Peyer's patch (tissue), 4 donors: Measurements from ENCODE around the gene FOXD2. TPM values are rescaled to one million over a fixed set of nuclear protein-coding genes. Genes with fewer than 3 reads are reported as not detected.
A peak's percentile ranks its signal among the peaks of the same experiment; 100 is the strongest.

Experiments used
- DNase-seq, 3 donors: peaks; one replicate each; pipeline ENCODE4 v3.0.0-alpha.2; 2017 to 2019
- H3K27ac ChIP-seq, 4 donors: fragments of 200-600 bp; sonication (generic); one replicate each; pipeline ENCODE4 v1.5.1; 2016 to 2019
- H3K27me3 ChIP-seq, 2 donors: fragments of 200-600 bp; sonication (generic); one replicate each; pipeline ENCODE4 v1.5.1; 2019
- H3K36me3 ChIP-seq, 3 donors: fragments of 200-600 bp; sonication (generic); one replicate each; pipeline ENCODE4 v1.5.1; 2016 to 2019
- H3K4me1 ChIP-seq, 4 donors: fragments of 200-600 bp; sonication (generic); one replicate each; pipeline ENCODE4 v1.5.1; 2016 to 2019
- H3K4me3 ChIP-seq, 4 donors: fragments of 200-600 bp; sonication (generic); 1 replicate in 3 of 4; 2 replicates in 1 of 4; pipeline ENCODE4 v1.5.1; 2016 to 2019; ENCODE audit warnings: mild to moderate bottlenecking in 1 of 4
- H3K9me3 ChIP-seq, 4 donors: fragments of 200-600 bp; sonication (generic); one replicate each; pipeline ENCODE4 v1.5.1; 2016 to 2019; ENCODE audit warnings: mild to moderate bottlenecking in 1 of 4
- POLR2A ChIP-seq, 2 donors: fragments of 450-650 bp; IDR thresholded peaks; one replicate each; pipeline ENCODE4 v1.5.1; 2017; ENCODE audit warnings: antibody characterized with exemption in 2 of 2, mild to moderate bottlenecking in 2 of 2, moderate library complexity in 2 of 2
- total RNA-seq, 4 donors: library from RNA; depleted of rRNA; stranded (reverse); fragments of >200 nt; gene quantifications; one replicate each; pipeline ENCODE4 v1.1.0, GENCODE V29; 2016
- TF ChIP-seq, protein P1 (sequence below), 6 experiments: fragments of 450-650 bp in 4 of 6; fragments of 200-600 bp in 2 of 6; sonication (generic) in 1 of 6; IDR thresholded peaks; one replicate each; pipeline ENCODE4 v1.5.1; 2017 to 2019; ENCODE audit warnings: antibody characterized with exemption in 6 of 6, mild to moderate bottlenecking in 3 of 6, moderate library complexity in 1 of 6

Gene FOXD2
- total RNA-seq, 4 donors from 2014 or later, result 1.1 to 1.5 (median 1.3) TPM; not detected in 1

DNA sequence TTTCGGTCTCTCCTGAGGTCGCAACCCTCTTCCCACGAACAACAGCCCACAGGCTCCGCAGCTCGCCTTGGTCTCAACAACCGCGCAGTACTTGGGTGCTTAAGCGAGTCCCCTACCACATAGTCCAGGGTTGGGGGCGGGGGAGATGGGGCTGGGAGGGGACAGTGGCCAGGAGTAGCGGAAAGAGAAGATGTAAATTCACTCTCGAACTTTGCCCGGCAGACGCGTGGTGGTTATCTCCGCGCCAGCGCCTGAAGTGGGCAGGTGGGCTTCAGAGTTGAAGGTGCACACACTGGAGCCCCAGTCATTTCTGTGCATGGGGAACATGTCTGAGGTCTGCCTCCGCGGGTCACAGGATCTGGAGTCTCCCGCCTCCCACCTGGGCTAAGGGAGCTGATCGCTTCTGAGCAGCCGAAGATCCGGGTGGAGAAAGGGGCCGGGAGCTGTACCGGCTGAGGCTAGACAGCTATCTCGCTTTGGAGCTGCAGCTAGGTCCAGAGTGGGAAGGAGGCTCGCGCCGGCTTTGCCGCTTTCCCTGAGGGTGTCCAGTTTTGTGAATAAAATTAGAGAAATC, 4.3 kb upstream of the FOXD2 start:
- Histone ChIP-seq H3K4me1 (peaks cover 0 to 27% (median 4%) of the 10 kb centered on the region in 4 donors), H3K27ac (no peak overlapping the region), H3K9me3 (no peaks in the 10 kb centered on the region), H3K36me3 (no peaks in the 10 kb centered on the region), H3K4me3 (no peak overlapping the region), H3K27me3 (peaks cover 0 to 19% of the 10 kb centered on the region in 2 donors)
- no peak for TF ChIP-seq POLR2A (IDR thresholded peaks at IDR 0.05)
- TF ChIP-seq, protein P1, sequence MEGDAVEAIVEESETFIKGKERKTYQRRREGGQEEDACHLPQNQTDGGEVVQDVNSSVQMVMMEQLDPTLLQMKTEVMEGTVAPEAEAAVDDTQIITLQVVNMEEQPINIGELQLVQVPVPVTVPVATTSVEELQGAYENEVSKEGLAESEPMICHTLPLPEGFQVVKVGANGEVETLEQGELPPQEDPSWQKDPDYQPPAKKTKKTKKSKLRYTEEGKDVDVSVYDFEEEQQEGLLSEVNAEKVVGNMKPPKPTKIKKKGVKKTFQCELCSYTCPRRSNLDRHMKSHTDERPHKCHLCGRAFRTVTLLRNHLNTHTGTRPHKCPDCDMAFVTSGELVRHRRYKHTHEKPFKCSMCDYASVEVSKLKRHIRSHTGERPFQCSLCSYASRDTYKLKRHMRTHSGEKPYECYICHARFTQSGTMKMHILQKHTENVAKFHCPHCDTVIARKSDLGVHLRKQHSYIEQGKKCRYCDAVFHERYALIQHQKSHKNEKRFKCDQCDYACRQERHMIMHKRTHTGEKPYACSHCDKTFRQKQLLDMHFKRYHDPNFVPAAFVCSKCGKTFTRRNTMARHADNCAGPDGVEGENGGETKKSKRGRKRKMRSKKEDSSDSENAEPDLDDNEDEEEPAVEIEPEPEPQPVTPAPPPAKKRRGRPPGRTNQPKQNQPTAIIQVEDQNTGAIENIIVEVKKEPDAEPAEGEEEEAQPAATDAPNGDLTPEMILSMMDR (IDR thresholded peaks at IDR 0.05), result no peak
- DNase-seq, result no peak

DNA sequence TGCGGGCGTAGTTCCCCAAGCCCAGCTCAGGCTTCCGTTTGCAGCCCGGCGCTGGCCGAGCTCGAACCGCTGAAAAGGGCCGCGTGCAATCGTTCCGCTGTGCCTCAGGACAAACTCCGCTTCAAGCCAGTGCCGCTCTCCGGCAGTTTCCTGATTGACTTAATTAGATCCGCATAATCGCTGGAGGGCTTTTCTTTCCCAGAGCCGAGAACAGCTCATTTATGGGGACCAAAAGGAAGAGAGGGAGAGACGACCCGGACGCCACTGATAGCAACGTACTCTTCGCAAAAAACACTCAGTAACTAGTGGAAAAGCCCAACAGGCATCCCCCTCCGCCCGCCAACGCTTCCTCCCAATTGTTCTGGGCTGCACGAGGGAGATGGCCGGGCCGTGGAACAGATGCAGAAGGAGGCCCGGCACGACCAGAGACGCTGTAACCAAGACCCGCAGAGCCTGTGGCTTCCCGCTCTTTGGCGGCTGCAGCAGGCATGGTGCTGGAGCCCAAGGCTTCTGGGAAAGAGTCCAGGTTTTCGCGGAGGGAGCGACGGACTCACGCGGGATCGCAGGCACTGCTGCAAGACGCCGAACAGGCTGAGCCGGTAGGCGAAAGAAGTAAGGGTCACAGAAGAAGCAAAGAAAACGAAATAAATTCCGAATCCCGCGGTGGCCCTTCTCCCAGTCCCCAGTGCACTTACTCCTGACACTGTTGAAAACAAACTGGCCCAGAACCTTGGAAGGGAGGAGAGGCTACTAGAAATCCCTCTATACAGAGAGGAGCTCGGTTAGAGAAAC, 3.6 kb upstream of the FOXD2 start:
- DNase-seq, result no peak
- H3K27ac ChIP-seq, result no peak overlapping the region
- H3K9me3 ChIP-seq, result no peaks in the 10 kb centered on the region
- H3K36me3 ChIP-seq, result no peaks in the 10 kb centered on the region
- H3K4me1 ChIP-seq, result peaks cover 0 to 34% (median 7%) of the 10 kb centered on the region in 4 donors
- TF ChIP-seq, protein P1 (IDR thresholded peaks at IDR 0.05), result no peak
- TF ChIP-seq POLR2A (IDR thresholded peaks at IDR 0.05), result no peak
- no peak overlapping the region for H3K4me3 ChIP-seq
- H3K27me3 ChIP-seq, result peaks cover 0 to 26% of the 10 kb centered on the region in 2 donors

DNA sequence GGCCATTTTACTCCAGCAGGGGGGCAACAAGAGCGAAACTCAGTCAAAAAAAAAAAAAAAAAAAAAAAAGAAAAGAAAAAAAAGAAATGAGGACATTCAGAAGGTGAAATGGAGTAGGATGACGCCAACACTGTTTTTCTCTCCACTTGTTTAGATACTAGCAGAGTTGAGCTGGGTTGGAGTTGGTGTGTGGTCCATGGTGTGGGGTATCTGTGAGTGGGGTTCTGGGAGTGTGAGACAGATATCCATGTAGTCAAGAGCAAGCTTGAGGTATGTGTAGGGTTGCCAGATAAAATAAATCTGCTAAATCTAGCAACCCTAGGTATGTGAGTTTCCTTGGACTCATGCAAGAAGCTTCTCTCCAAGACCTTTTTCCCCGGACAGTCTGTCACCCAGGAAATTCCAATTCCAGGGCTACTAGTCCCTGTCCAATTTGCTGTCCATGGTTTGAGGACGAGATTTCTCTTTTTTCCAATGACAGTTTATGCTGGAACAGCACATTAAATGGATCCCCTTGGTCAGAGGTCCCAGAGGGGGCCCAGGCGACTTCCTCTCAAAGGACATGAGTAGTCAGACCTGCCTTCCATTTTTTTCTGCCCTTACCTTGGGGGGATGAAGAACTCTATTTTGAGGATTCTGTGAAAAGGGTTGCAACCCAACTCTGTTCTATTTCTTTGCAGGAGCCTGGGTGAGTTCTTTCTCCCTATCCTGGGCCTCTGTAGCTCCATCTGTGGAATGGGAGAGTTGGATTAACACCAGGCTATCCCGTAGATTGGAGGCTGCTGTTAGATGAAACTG, 2.1 kb upstream of the FOXD2 start:
- Histone ChIP-seq H3K4me3 (no peak overlapping the region), H3K9me3 (no peaks in the 10 kb centered on the region), H3K4me1 (peaks cover 0 to 38% (median 8%) of the 10 kb centered on the region in 4 donors), H3K36me3 (no peaks in the 10 kb centered on the region), H3K27me3 (peaks cover 0 to 30% of the 10 kb centered on the region in 2 donors), H3K27ac (no peak overlapping the region)
- TF ChIP-seq, protein P1 (IDR thresholded peaks at IDR 0.05), result no peak
- no peak for TF ChIP-seq POLR2A (IDR thresholded peaks at IDR 0.05)
- DNase-seq, result no peak

DNA sequence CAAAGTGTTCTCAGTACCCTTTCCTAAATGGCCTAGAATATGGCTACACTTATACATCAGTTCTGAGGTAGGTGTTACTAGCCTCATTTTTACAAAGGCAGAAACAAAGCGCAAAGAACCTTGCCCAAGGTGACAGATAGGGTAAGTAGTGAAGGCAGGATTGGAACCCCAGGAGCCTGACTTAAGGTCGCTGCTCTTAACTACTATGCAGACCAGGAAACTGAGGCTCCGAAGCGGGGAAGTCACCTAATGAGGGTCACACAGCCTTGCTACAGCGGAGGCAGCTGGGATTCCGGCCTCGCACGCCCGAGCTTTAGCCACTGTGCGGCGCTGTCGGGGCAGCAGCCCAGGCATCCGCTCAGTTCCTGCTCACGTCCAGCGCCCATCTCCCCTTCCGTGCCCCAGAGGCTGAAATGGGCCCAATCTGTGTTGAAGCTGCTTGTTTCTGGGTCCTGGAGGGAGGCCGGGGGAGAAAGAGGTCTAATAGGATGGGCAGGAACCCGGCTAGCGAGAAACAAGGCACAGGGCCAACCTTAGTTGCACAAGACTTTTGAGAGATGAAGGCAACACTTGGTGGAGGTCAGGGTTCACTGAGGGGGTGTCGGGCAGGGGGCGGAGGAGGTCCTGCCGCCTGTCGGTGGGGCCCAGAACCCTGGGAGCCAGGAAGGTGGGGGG, 1.4 kb upstream of the FOXD2 start:
- TF ChIP-seq POLR2A (IDR thresholded peaks at IDR 0.05), result no peak
- TF ChIP-seq, protein P1 (IDR thresholded peaks at IDR 0.05), result peak; percentile 61 to 90 (median 82)
- Histone ChIP-seq H3K9me3 (no peaks in the 10 kb centered on the region), H3K4me3 (peak overlapping the region; percentile 55 to 91 (median 74)), H3K36me3 (no peaks in the 10 kb centered on the region), H3K4me1 (peaks cover 0 to 38% (median 8%) of the 10 kb centered on the region in 4 donors), H3K27me3 (peaks cover 0 to 32% of the 10 kb centered on the region in 2 donors), H3K27ac (peak overlapping the region; percentile 79 to 98 (median 82))
- DNase-seq, result peak; percentile 74 to 92 (median 88)

DNA sequence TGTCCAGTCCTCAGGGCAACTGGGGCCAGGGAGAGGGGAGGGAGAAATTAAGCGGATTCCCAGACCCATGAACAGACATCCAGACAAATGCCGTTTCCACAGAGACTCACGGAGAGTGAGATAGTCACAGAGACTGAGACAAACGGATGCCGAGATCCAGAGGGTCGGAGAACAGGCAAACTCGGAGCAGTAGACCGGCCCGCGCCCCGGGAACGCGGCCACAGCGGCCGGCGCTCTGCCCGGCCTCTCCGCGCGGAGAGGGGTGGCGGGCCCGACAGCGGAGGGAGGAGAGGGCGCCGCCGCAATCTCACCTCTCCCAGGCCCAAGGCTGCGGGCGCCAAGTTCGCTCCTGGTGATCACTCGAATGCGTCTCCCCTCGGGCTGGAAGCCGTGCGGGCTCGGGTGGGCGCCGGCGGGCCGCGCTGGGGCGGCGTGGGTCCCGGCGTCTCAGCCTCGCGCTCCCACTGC, 831 bp upstream of the FOXD2 start:
- H3K4me3 ChIP-seq, result peak overlapping the region; percentile 55 to 91 (median 74)
- no peak for TF ChIP-seq POLR2A (IDR thresholded peaks at IDR 0.05)
- H3K9me3 ChIP-seq, result no peaks in the 10 kb centered on the region
- H3K4me1 ChIP-seq, result peaks cover 0 to 38% (median 8%) of the 10 kb centered on the region in 4 donors
- H3K36me3 ChIP-seq, result no peaks in the 10 kb centered on the region
- no peak for DNase-seq
- H3K27ac ChIP-seq, result peak overlapping the region; percentile 79 to 98 (median 82)
- peaks cover 0 to 38% of the 10 kb centered on the region in 2 donors for H3K27me3 ChIP-seq
